ENCODE data around the gene LRRC38.
A peak's percentile ranks its signal among the peaks of the same experiment; 100 is the strongest.

LRRC38 gene

GRCh38 chr1:13548281-13548680 is 34.5 kb upstream of the LRRC38 start:
- no peak overlapping the region for H3K27ac ChIP-seq
- TF ChIP-seq, protein P1, sequence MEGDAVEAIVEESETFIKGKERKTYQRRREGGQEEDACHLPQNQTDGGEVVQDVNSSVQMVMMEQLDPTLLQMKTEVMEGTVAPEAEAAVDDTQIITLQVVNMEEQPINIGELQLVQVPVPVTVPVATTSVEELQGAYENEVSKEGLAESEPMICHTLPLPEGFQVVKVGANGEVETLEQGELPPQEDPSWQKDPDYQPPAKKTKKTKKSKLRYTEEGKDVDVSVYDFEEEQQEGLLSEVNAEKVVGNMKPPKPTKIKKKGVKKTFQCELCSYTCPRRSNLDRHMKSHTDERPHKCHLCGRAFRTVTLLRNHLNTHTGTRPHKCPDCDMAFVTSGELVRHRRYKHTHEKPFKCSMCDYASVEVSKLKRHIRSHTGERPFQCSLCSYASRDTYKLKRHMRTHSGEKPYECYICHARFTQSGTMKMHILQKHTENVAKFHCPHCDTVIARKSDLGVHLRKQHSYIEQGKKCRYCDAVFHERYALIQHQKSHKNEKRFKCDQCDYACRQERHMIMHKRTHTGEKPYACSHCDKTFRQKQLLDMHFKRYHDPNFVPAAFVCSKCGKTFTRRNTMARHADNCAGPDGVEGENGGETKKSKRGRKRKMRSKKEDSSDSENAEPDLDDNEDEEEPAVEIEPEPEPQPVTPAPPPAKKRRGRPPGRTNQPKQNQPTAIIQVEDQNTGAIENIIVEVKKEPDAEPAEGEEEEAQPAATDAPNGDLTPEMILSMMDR (conservative IDR thresholded peaks at IDR 0.05): no peak
- TF ChIP-seq ZFX (IDR thresholded peaks at IDR 0.05): no peak

- no peak overlapping the region for H3K27ac ChIP-seq
- no peak for TF ChIP-seq ZFX (IDR thresholded peaks at IDR 0.05)
- TF ChIP-seq, protein P1 (conservative IDR thresholded peaks at IDR 0.05): no peak
Observed at GRCh38 chr1:13546791-13547190, 33.0 kb upstream of the LRRC38 start.

GRCh38 chr1:13544221-13544556 is 30.4 kb upstream of the LRRC38 start:
- TF ChIP-seq ZFX (IDR thresholded peaks at IDR 0.05): no peak
- TF ChIP-seq, protein P1 (conservative IDR thresholded peaks at IDR 0.05): peak; percentile 72
- H3K27ac ChIP-seq: no peak overlapping the region

DNA sequence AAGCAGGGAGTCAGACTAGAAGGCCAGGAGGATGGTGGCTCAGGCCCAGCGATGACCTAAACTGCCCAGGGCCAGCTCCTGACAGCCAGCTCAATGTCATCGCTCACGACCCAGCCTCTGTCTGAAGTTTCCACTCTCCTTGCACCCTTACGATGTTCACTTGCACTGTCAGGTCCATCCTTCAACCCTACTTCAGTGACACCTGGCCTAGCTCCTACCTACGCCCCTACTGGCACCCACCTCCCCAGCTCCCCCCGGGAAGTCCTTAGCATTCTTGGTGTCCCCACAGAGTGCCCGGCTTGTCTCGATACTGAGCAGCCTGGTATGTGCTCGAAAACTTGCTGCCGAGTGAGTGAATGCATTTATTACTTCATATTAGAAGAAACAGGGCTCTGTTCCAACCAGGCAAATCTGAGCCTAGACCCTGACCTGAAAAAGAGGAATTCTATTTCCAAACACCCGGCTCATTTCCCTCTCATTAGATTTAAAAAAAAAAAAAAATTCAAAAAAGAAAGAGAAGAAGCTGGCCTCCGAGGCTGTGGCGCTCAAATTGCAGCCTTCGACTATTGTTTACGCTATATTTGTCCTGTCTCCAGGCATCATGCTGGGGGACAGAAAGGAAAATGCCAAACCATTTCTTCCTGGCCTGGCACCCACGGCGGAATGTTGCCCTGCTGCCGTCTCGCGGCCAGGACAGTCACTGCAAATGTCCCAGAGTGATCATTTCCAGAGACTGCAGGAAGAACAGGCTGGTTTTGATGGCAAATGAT is 29.8 kb upstream of the LRRC38 start:
- TF ChIP-seq, protein P1 (conservative IDR thresholded peaks at IDR 0.05): peak; percentile 93
- no peak for TF ChIP-seq ZFX (IDR thresholded peaks at IDR 0.05)
- no peak overlapping the region for H3K27ac ChIP-seq

GRCh38 chr1:13541435-13542215 is 27.8 kb upstream of the LRRC38 start:
- TF ChIP-seq, protein P1 (conservative IDR thresholded peaks at IDR 0.05): no peak
- no peak for TF ChIP-seq ZFX (IDR thresholded peaks at IDR 0.05)
- no peak overlapping the region for H3K27ac ChIP-seq

GRCh38 chr1:13540866-13541265 is 27.1 kb upstream of the LRRC38 start:
- no peak for TF ChIP-seq ZFX (IDR thresholded peaks at IDR 0.05)
- TF ChIP-seq, protein P1 (conservative IDR thresholded peaks at IDR 0.05): no peak
- no peak overlapping the region for H3K27ac ChIP-seq

DNA sequence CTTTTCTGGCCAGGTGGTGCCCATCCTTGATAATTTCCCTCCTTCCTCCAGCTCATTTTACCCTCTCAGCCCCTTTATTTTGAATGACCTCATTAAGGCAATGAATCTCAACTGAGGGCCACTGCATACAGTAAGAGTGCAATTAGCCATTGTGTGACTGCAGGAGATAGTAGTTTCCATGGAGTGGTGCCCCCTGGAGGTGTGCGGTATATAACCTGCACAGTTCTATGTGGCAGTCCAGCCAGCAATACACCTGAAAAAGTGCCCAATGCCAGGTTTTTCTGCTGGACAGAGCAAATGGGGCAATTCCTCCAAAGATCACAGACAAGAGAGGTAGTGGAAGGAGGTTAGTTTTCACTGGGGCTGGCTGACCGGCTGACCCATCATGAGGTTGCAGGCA is 25.9 kb upstream of the LRRC38 start:
- no peak for TF ChIP-seq ZFX (IDR thresholded peaks at IDR 0.05)
- TF ChIP-seq, protein P1 (conservative IDR thresholded peaks at IDR 0.05): peak; percentile 29
- no peak overlapping the region for H3K27ac ChIP-seq
